HG02678 (cell line): ENCODE data around the gene SPECC1L.
"Not testable (repeated sequence)": the region's sequence is repeated elsewhere in the genome, so short reads cannot be mapped to it uniquely, and the experiment has no call there.

Experiments
- ATAC-seq: cut with Tn5 transposase; IDR thresholded peaks from one replicate; pipeline ENCODE4 v1.9.1; 2021; ENCODE audit warnings: mild to moderate bottlenecking, moderate library complexity; ENCODE audit not compliant: unreplicated experiment

Gene SPECC1L

GRCh38 chr22:24270556-24271385 lies at the start of gene SPECC1L:
SPECC1L (plus strand) TSS chr22:24270831; CDS start chr22:24302232, 31,401 bp downstream.
- peak; percentile 90 for ATAC-seq

- no peak for ATAC-seq
Observed at GRCh38 chr22:24224468-24224867, 46.2 kb upstream of the SPECC1L start.

GRCh38 chr22:24225044-24225601 lies 45.5 kb upstream of the SPECC1L start:
- no peak for ATAC-seq

GRCh38 chr22:24225951-24226350 lies 44.7 kb upstream of the SPECC1L start:
- ATAC-seq = no peak

GRCh38 chr22:24230911-24231656 lies 39.5 kb upstream of the SPECC1L start:
- no peak for ATAC-seq

GRCh38 chr22:24231706-24232105 lies 38.9 kb upstream of the SPECC1L start:
- no peak for ATAC-seq

- ATAC-seq = no peak
Observed at GRCh38 chr22:24232124-24232523, 38.5 kb upstream of the SPECC1L start.

- no peak for ATAC-seq
Observed at GRCh38 chr22:24232725-24233124, 37.9 kb upstream of the SPECC1L start.

- ATAC-seq = no peak
Observed at GRCh38 chr22:24233235-24233634, 37.4 kb upstream of the SPECC1L start.

GRCh38 chr22:24233816-24234215 lies 36.8 kb upstream of the SPECC1L start:
- no peak for ATAC-seq

GRCh38 chr22:24235315-24235714 lies 35.3 kb upstream of the SPECC1L start:
- no peak for ATAC-seq

GRCh38 chr22:24236656-24237055 lies 34.0 kb upstream of the SPECC1L start:
- ATAC-seq = no peak

GRCh38 chr22:24238101-24238694 lies 32.4 kb upstream of the SPECC1L start:
- ATAC-seq = not testable (repeated sequence)

- ATAC-seq = no peak
Observed at GRCh38 chr22:24240381-24240780, 30.2 kb upstream of the SPECC1L start.

GRCh38 chr22:24240985-24241692 lies 29.5 kb upstream of the SPECC1L start:
- ATAC-seq = not testable (repeated sequence)

GRCh38 chr22:24243417-24243816 lies 27.2 kb upstream of the SPECC1L start:
- ATAC-seq = not testable (repeated sequence)

GRCh38 chr22:24244144-24244787 lies 26.4 kb upstream of the SPECC1L start:
- ATAC-seq = no peak

- ATAC-seq = not testable (repeated sequence)
Observed at GRCh38 chr22:24245030-24245431, 25.6 kb upstream of the SPECC1L start, which contains the start of gene GGT5. GGT5 (minus strand) TSS chr22:24245082; CDS start chr22:24244725, 357 bp downstream.

GRCh38 chr22:24245584-24246561 lies 24.8 kb upstream of the SPECC1L start:
- ATAC-seq = not testable (repeated sequence)
